ENCODE data around the gene KRTAP12-1.

DNA sequence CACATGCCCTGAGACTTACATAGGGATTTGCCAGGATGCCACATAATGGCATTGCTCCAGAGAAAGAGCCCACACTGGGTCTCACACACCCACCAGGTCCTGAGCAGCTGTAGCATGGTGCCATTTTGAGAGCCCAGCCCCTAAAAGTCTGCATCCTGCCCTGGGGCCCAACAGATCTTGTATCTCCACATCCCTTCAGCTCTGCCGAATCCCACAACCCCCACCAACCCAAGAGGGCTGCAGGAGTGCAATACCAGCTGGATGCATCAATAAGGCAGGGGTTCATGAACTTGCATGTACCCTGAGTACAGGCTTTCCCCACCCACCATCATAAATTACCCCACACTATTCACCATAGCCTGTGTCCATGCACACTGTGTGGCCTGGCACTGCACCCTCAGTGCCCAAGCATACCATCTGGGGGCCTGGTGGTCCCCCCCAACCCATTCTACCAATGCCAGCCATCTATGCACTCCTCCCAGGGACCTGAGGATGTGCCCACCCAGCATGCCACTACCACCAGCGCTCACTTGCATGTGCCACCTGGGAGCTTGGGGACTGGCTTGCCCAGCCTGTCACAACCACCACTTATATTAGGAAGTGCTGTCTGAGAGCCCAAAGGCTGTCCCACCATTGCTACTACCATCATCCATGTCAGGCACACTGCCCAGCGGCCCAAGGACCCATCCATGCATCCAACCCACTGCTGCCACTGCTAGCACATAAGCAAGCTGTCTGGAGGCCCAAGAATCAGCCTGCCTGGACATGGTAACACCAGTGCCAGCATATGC is 11.1 kb downstream of the KRTAP12-1 start:
- TF ChIP-seq, protein P1, sequence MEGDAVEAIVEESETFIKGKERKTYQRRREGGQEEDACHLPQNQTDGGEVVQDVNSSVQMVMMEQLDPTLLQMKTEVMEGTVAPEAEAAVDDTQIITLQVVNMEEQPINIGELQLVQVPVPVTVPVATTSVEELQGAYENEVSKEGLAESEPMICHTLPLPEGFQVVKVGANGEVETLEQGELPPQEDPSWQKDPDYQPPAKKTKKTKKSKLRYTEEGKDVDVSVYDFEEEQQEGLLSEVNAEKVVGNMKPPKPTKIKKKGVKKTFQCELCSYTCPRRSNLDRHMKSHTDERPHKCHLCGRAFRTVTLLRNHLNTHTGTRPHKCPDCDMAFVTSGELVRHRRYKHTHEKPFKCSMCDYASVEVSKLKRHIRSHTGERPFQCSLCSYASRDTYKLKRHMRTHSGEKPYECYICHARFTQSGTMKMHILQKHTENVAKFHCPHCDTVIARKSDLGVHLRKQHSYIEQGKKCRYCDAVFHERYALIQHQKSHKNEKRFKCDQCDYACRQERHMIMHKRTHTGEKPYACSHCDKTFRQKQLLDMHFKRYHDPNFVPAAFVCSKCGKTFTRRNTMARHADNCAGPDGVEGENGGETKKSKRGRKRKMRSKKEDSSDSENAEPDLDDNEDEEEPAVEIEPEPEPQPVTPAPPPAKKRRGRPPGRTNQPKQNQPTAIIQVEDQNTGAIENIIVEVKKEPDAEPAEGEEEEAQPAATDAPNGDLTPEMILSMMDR (IDR thresholded peaks at IDR 0.05; ENCODE audit: poor library complexity), result no peak
- no peak for TF ChIP-seq EZH2 (IDR thresholded peaks at IDR 0.05; ENCODE audit: borderline replicate concordance)
